SK-N-SH (cell line): ENCODE results near the gene AJUBA. TPM values are rescaled to one million over a fixed set of nuclear protein-coding genes. Genes with fewer than 3 reads are reported as not detected.

Source experiments
- CTCF ChIA-PET: fragments of 300-600, 350-600 bp; formaldehyde crosslinking; extraction: SDS; loops from one replicate; lab custom pipeline; 2021; lab: Yijun Ruan, JAX
- POLR2A ChIA-PET: fragments of 350-600 bp; sonication (Branson Sonifier 250); formaldehyde crosslinking; extraction: SDS; loops from one replicate; lab custom pipeline; 2020; ENCODE audit warnings: antibody characterized with exemption, inconsistent platforms; lab: Yijun Ruan, JAX
- DNase-seq: peaks from one replicate; pipeline ENCODE4 v3.0.0; 2012
- H2AFZ ChIP-seq: fragments of 200-600 bp; sonication (generic); 2 replicates; pipeline ENCODE4 v1.8.1; 2016; ENCODE audit warnings: antibody characterized with exemption, mild to moderate bottlenecking, low read depth
- H3F3A ChIP-seq: fragments of 200-600 bp; sonication (generic); replicated peaks from 2 replicates; pipeline ENCODE3; 2016; ENCODE audit warnings: antibody characterized with exemption, mild to moderate bottlenecking; ENCODE audit not compliant: insufficient read depth
- H3K27ac ChIP-seq, 2 experiments: fragments of 200-500 bp in 1 of 2; fragments of 200-600 bp in 1 of 2; sonication (Bioruptor generic) in 1 of 2; sonication (generic), shearing (Covaris generic) in 1 of 2; 2 replicates each; pipeline versions ENCODE4 v1.5.1 to v1.6.1; 2014 to 2016; ENCODE audit warnings: low read depth in 2 of 2, inconsistent platforms in 1 of 2, low read length in 1 of 2, mild to moderate bottlenecking in 1 of 2, mixed read lengths in 1 of 2
- H3K27me3 ChIP-seq: fragments of 200-600 bp; sonication (generic), shearing (Covaris generic); 2 replicates; pipeline ENCODE4 v1.6.1; 2016; ENCODE audit warnings: mixed run types; ENCODE audit not compliant: insufficient read depth
- H3K36me3 ChIP-seq, 2 experiments: fragments of 200-500 bp in 1 of 2; fragments of 200-600 bp in 1 of 2; sonication (Bioruptor generic) in 1 of 2; sonication (generic) in 1 of 2; replicated peaks in 1 of 2; 2 replicates each; pipeline versions ENCODE3 to v1.5.1; 2014 to 2016; ENCODE audit warnings: low read length in 1 of 2, mild to moderate bottlenecking in 1 of 2; ENCODE audit not compliant: insufficient read depth in 2 of 2, control insufficient read depth in 1 of 2
- H3K4me1 ChIP-seq, 2 experiments: fragments of 200-500 bp in 1 of 2; fragments of 200-600 bp in 1 of 2; sonication (Bioruptor generic) in 1 of 2; sonication (generic), shearing (Covaris generic) in 1 of 2; 2 replicates each; pipeline versions ENCODE4 v1.5.1 to v1.6.1; 2014 to 2016; ENCODE audit warnings: low read depth in 1 of 2, low read length in 1 of 2, mixed run types in 1 of 2; ENCODE audit not compliant: insufficient read depth in 2 of 2, control insufficient read depth in 1 of 2
- H3K4me2 ChIP-seq: fragments of 200-600 bp; sonication (generic), shearing (Covaris generic); 2 replicates; pipeline ENCODE4 v1.6.1; 2017; ENCODE audit warnings: mixed run types
- H3K4me3 ChIP-seq, 2 experiments: fragments of 200-500 bp in 1 of 2; fragments of 200-600 bp in 1 of 2; sonication (Bioruptor generic) in 1 of 2; sonication (generic), shearing (Covaris generic) in 1 of 2; 2 replicates each; pipeline versions ENCODE4 v1.5.1 to v1.8.1; 2014 to 2016; ENCODE audit warnings: low read depth in 2 of 2, inconsistent platforms in 1 of 2, low read length in 1 of 2, mild to moderate bottlenecking in 1 of 2, mixed read lengths in 1 of 2, moderate library complexity in 1 of 2
- H3K79me2 ChIP-seq: fragments of 200-600 bp; sonication (generic); 2 replicates; pipeline ENCODE4 v1.8.1; 2017; ENCODE audit warnings: mild to moderate bottlenecking; ENCODE audit not compliant: insufficient read depth
- H3K9ac ChIP-seq: fragments of 200-600 bp; sonication (generic); 2 replicates; pipeline ENCODE4 v1.6.1; 2017; ENCODE audit warnings: mixed run types
- H3K9me2 ChIP-seq: fragments of 200-600 bp; sonication (generic); 2 replicates; pipeline ENCODE4 v1.6.1; 2017; ENCODE audit warnings: mixed run types
- H3K9me3 ChIP-seq: fragments of 200-600 bp; sonication (generic); 2 replicates; pipeline ENCODE4 v1.6.1; 2017; ENCODE audit warnings: mixed run types, mild to moderate bottlenecking, moderate library complexity
- H4K20me1 ChIP-seq: fragments of 200-600 bp; sonication (generic); 2 replicates; pipeline ENCODE4 v1.6.1; 2017; ENCODE audit warnings: mild to moderate bottlenecking, mixed run types; ENCODE audit not compliant: insufficient read depth
- FOSL2 ChIP-seq: IDR thresholded peaks from 2 replicates; pipeline ENCODE4 v1.4.0; 2012; ENCODE audit warnings: low read depth, mild to moderate bottlenecking, moderate library complexity, borderline replicate concordance
- GATA2 ChIP-seq: sonication (generic); formaldehyde crosslinking; IDR thresholded peaks from 2 replicates; pipeline ENCODE4 v1.5.0; 2020; ENCODE audit warnings: mild to moderate bottlenecking, missing genetic modification reagents
- MEF2A ChIP-seq: IDR thresholded peaks from 2 replicates; pipeline ENCODE4 v1.4.0; 2012; ENCODE audit warnings: low read depth, borderline replicate concordance
- POLR2AphosphoS5 ChIP-seq: IDR thresholded peaks from 2 replicates; pipeline ENCODE4 v1.6.1; 2012; ENCODE audit warnings: low read depth, low read length
- RAD21 ChIP-seq: IDR thresholded peaks from 2 replicates; pipeline ENCODE4 v1.6.1; 2012; ENCODE audit warnings: mild to moderate bottlenecking, low read length
- SMC3 ChIP-seq: IDR thresholded peaks from 2 replicates; pipeline ENCODE4 v1.6.1; 2012; ENCODE audit warnings: low read depth, low read length, improper control_type of control experiment
- TAF1 ChIP-seq: IDR thresholded peaks from 2 replicates; pipeline ENCODE4 v1.6.1; 2012; ENCODE audit warnings: low read depth, mild to moderate bottlenecking, low read length, moderate library complexity, borderline replicate concordance
- ZBTB33 ChIP-seq: IDR thresholded peaks from 2 replicates; pipeline ENCODE4 v1.4.0; 2012; ENCODE audit warnings: low read depth, borderline replicate concordance
- WGBS: methylation state at CpG from one replicate; pipeline ENCODE4 v1.1.6; 2017; ENCODE audit warnings: low lambda C conversion rate; 5-methylcytosine and 5-hydroxymethylcytosine counted together
- polyA plus RNA-seq, 3 experiments: library from polyadenylated mRNA; depleted of rRNA; stranded (reverse); fragments of >200 nt; gene quantifications; 2 replicates each; pipeline ENCODE4 v1.2.3, GENCODE V29; 2012
- TF ChIP-seq, protein P1 (sequence below): IDR thresholded peaks from 2 replicates; pipeline ENCODE4 v1.4.0; 2012; ENCODE audit warnings: low read depth

Gene AJUBA
- polyA plus RNA-seq, 1 of the 3 experiments (the other 2 are of a cell fraction) = 24.4 TPM

GRCh38 chr14:22932146-22932545 lies 50.2 kb downstream of the AJUBA start:
- Histone ChIP-seq H3K4me1 (peaks cover 9 to 12% of the 10 kb centered on the region in 2 experiments; a peak in 2 of 4 replicates), H3K9me3 (no peaks in the 10 kb centered on the region), H3K9ac (no peak overlapping the region), H3K27ac (no peak overlapping the region), H3K4me3 (no peak overlapping the region), H3K9me2 (no peaks in the 10 kb centered on the region), H3F3A (peaks cover 13% of the 10 kb centered on the region), H4K20me1 (no peaks in the 10 kb centered on the region), H2AFZ (no peak overlapping the region), H3K27me3 (no peaks in the 10 kb centered on the region), H3K79me2 (peaks cover 20% of the 10 kb centered on the region), H3K4me2 (no peak overlapping the region), H3K36me3 (peaks cover 0 to 2% of the 10 kb centered on the region in 2 experiments)
- TF ChIP-seq POLR2AphosphoS5 (no peak), TAF1 (no peak)
- ChIA-PET POLR2A (no interaction called here), CTCF (interaction anchor here (1.6 to 2.4 kb wide), 2 partner anchors 41 to 54 kb away, joined by 4 to 6 read pairs; no protein-coding TSS in a partner anchor)
- WGBS = 100% methylated on average over 3 of the region's 3 CpGs
- DNase-seq = no peak

DNA sequence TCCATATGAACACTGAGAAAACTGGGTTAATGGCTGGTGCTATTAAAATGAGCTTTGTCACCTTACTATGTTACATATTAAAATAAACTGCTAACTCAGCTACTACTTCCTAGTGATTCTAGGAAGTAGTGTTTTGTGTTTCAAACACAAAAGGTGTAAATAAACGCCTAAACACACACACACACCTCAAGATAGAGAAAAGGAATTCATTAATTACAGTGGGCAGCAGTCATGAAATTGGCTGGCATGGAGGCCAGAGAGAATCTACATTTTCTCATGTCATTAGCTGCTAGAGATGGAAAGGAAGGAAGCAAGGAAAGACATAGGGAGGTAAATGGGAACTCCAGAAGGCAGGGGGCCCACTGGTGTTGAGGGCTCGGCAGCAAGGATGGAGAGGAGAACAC lies 52.4 kb downstream of the AJUBA start:
- ChIA-PET CTCF (interaction anchor here (0.6 to 3.7 kb wide), 38 partner anchors 8 to 152 kb away, joined by 3 to 36 read pairs (median 7); partner anchors contain the start of genes AJUBA, CDH24, HAUS4 and LRP10), POLR2A (interaction anchor here (1.1 to 1.6 kb wide), 4 partner anchors 12 to 81 kb away, joined by 3 to 15 read pairs (median 4); partner anchors contain the start of genes HAUS4 and RBM23)
- Histone ChIP-seq H3K9ac (peak overlapping the region; percentile 68), H3K4me1 (peaks cover 9 to 12% of the 10 kb centered on the region in 2 experiments; a peak in 2 of 4 replicates), H3K4me2 (peak overlapping the region; percentile 78), H3K36me3 (peaks cover 11 to 16% of the 10 kb centered on the region in 2 experiments), H3K27me3 (no peaks in the 10 kb centered on the region), H3K27ac (peak overlapping the region; percentile 58 to 85), H4K20me1 (no peaks in the 10 kb centered on the region), H3K79me2 (peaks cover 28% of the 10 kb centered on the region), H2AFZ (peak overlapping the region; percentile 94), H3K4me3 (peak overlapping the region; percentile 49 to 64), H3K9me2 (no peaks in the 10 kb centered on the region), H3F3A (peaks cover 13% of the 10 kb centered on the region), H3K9me3 (no peaks in the 10 kb centered on the region)
- TF ChIP-seq ZBTB33 (no peak), RAD21 (no peak), MEF2A (no peak), SMC3 (no peak), TAF1 (no peak), GATA2 (CRISPR knock-in tag) (no peak), FOSL2 (no peak), POLR2AphosphoS5 (no peak)
- TF ChIP-seq, protein P1, sequence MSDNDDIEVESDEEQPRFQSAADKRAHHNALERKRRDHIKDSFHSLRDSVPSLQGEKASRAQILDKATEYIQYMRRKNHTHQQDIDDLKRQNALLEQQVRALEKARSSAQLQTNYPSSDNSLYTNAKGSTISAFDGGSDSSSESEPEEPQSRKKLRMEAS = no peak
- WGBS = 0% methylated on average over 2 of the region's 2 CpGs
- no peak for DNase-seq
